Uterine smooth muscle cell (primary cell): ENCODE results near the gene SND1. TPM values are rescaled to one million over a fixed set of nuclear protein-coding genes. Genes with fewer than 3 reads are reported as not detected.

Experiments used
- total RNA-seq: library from RNA; depleted of rRNA; stranded (reverse); fragments of >200 nt; gene quantifications from 2 replicates; pipeline ENCODE4 v1.2.3, GENCODE V29; 2014

Gene SND1
- 240 and 241 TPM in 2 replicates for total RNA-seq

DNA sequence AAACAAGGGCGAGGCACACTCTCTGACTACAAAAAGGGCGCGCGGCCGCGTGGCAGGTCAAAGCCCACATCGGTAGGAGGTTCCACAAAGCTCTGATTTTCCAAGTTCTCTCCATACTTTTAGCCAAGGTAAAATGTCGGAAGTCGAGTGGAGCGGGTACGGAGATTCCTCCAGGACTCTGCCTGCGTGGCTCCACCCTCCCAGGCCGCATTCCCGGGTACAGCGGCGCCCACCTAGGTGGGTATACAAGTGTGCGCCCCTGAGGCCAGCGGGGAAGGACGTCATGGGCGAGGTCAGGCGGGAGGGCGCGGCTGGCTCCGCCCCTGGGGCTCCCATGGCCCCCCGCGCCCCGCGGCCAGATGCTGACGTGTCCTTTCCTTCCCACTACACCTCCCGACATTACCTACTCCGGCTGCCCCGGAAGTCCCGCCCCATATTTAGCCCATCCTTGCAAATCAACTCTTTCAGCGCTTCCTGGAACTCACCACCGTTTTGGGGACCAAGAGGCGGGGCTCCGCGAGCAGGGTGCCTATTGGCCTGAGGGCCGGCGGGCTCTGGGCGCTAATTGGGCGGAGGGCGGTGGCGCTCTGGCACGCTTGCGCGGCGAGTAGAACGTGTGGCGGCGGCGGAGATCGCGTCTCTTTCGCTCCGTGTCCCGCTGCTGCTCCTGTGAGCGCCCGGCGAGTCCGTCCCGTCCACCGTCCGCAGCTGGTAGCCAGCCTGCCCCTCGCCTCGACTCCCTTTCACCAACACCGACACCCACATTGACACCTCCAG lies at the start of gene SND1:
Gene SND1 (plus strand): TSS at position 639 of the 777 bp plus-strand sequence. CDS start 180 bp downstream, outside the sequence.

DNA sequence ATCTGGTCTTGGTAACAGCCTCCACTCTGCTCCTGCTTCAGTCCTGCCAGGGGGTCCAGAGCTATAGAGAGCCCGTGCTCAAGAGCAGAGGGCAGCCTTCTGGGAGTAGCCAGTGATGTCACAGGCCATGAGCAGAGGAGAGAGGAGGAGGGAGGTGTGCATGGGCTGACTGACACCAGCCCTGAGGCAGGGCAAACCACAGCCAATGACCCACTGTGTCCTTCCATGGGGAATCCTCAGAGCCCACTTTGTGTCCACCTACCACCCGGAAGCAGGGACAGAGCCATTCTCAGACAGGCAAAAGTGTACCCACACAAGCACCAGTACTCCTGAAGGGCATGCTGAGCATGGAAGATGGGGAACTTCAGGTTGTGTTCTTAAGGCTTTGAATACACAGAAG lies 34.0 kb upstream of the SND1 start, which contains the start of gene PAX4:
Gene PAX4 (minus strand): TSS at position 101 of the 400 bp plus-strand sequence. CDS start 2,214 bp downstream, outside the sequence.

DNA sequence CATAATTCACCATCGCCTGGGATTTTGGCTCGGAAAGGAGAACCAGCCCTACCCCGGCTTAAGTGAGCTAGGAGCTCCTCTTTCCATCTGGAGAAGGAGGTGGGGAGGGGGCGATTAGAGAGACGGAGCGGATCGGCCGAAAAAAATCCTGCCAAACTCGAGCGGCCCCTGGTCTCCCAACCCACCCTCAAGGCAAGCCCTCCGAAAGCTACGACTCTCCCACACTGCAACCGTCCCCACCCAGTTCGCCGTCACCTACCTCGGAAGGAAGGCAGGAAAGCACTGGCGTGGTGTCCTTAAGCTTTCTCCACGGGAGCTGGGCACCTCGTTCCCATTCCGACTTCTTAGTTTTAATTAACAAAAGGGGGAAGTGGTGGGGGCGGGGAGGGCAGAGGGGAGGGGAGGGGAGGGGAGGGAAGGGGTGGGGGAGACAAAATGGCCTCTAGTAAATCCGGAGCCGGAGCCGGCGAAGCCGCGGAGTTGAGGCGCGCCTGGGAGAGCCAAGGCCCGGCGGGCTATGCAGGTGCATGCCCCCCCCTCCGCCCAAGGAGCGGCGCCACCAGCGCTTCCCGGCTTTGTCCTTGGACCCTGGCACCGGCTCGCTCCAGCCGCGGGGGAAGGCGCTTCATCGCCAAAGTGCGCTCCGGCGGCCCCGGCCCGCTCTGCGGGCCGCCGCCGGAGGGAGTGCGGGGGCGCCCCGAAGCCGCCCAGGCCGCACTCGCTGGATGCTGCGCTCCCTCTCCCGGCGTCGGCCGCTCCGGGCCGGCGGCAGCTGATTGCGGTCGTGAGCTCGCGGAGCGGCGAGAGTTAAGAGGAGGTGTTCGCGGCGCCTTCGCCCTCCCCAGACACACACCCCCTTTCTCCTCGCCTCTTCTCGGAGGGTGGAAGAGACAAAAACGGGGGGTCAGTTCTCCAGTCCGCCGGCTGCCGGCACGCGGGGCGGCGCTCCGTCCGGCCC lies 378.9 kb downstream of the SND1 start, which contains the start of gene LRRC4:
Gene LRRC4 (minus strand): TSS at position 784 of the 958 bp plus-strand sequence. CDS start 797 bp downstream, outside the sequence.

Other genes with a start within 250 kb of the SND1 start
- gene GCC1, start 66.6 kb upstream of the SND1 start, total RNA-seq = 28.9 and 47.0 TPM in 2 replicates
- 116 and 145 TPM in 2 replicates for gene ARF5, start 63.8 kb upstream of the SND1 start, total RNA-seq
- gene FSCN3, start 58.5 kb upstream of the SND1 start, total RNA-seq = 0.44 and 0.75 TPM in 2 replicates
- gene PAX4, start 34.1 kb upstream of the SND1 start, total RNA-seq = not detected in 2 replicates